Liver (tissue), 9 donors: ENCODE results near the gene PIGP. TPM values are rescaled to one million over a fixed set of nuclear protein-coding genes. Genes with fewer than 3 reads are reported as not detected.

Experiments
- DNase-seq: peaks from one replicate; pipeline ENCODE4 v3.0.0-alpha.2; 2017; ENCODE audit warnings: low spot score
- H3K27ac ChIP-seq, 2 donors: one replicate each; pipeline ENCODE4 v1.7.0; 2013; ENCODE audit warnings: inconsistent platforms in 2 of 2, low read length in 2 of 2, control low read depth in 1 of 2, low read depth in 1 of 2, mild to moderate bottlenecking in 1 of 2
- H3K27me3 ChIP-seq, 4 donors: one replicate each; pipeline versions ENCODE4 v1.6.1 to v1.7.0; 2013; ENCODE audit warnings: low read length in 3 of 4, inconsistent platforms in 1 of 4, mild to moderate bottlenecking in 1 of 4, moderate library complexity in 1 of 4; ENCODE audit not compliant: control insufficient read depth in 4 of 4, insufficient read depth in 4 of 4
- H3K36me3 ChIP-seq, 4 donors: one replicate each; pipeline versions ENCODE4 v1.6.1 to v1.7.0; 2013; ENCODE audit warnings: low read length in 3 of 4, mild to moderate bottlenecking in 3 of 4, low read depth in 1 of 4, moderate library complexity in 1 of 4; ENCODE audit not compliant: control insufficient read depth in 4 of 4, insufficient read depth in 3 of 4
- H3K4me1 ChIP-seq, 4 donors: one replicate each; pipeline versions ENCODE4 v1.6.1 to v1.7.0; 2013; ENCODE audit warnings: low read length in 3 of 4, mild to moderate bottlenecking in 3 of 4, moderate library complexity in 1 of 4; ENCODE audit not compliant: control insufficient read depth in 4 of 4, insufficient read depth in 4 of 4
- H3K4me3 ChIP-seq, 3 donors: one replicate each; pipeline versions ENCODE4 v1.6.1 to v1.7.0; 2013; ENCODE audit warnings: low read length in 3 of 3, control low read depth in 1 of 3, low read depth in 1 of 3, mild to moderate bottlenecking in 1 of 3
- H3K9ac ChIP-seq, 2 donors: one replicate each; pipeline ENCODE4 v1.7.0; 2013; ENCODE audit warnings: low read length in 2 of 2, mild to moderate bottlenecking in 2 of 2, moderate library complexity in 2 of 2, control low read depth in 1 of 2, low read depth in 1 of 2
- H3K9me3 ChIP-seq, 4 donors: one replicate each; pipeline versions ENCODE4 v1.6.1 to v1.7.0; 2013; ENCODE audit warnings: low read length in 3 of 4; ENCODE audit not compliant: control insufficient read depth in 4 of 4
- ATF3 ChIP-seq: IDR thresholded peaks from 2 replicates; pipeline ENCODE4 v1.6.1; 2016; ENCODE audit warnings: antibody characterized with exemption
- CTCF ChIP-seq: fragments of 150-350 bp; IDR thresholded peaks from 2 replicates; pipeline ENCODE4 v1.5.1; 2017; ENCODE audit warnings: improper control_type of control experiment, low read depth, low read length; ENCODE audit not compliant: missing input control
- EGR1 ChIP-seq, 2 donors: IDR thresholded peaks; 2 replicates each; pipeline ENCODE4 v1.6.1; 2016 to 2018; ENCODE audit warnings: antibody characterized with exemption in 2 of 2, low read depth in 2 of 2
- FOXA1 ChIP-seq: IDR thresholded peaks from 2 replicates; pipeline ENCODE4 v1.6.1; 2016; ENCODE audit warnings: antibody characterized with exemption
- FOXA2 ChIP-seq: IDR thresholded peaks from 2 replicates; pipeline ENCODE4 v1.6.1; 2016; ENCODE audit warnings: antibody characterized with exemption
- GABPA ChIP-seq, 2 donors: IDR thresholded peaks in 1 of 2; conservative IDR thresholded peaks in 1 of 2; 2 replicates each; pipeline ENCODE4 v1.6.1; 2016; ENCODE audit warnings: antibody characterized with exemption in 2 of 2, mild to moderate bottlenecking in 1 of 2, moderate library complexity in 1 of 2
- HNF4A ChIP-seq, 2 donors: conservative IDR thresholded peaks; 2 replicates each; pipeline ENCODE4 v1.6.1; 2016; ENCODE audit warnings: antibody characterized with exemption in 2 of 2, mild to moderate bottlenecking in 2 of 2
- HNF4G ChIP-seq: IDR thresholded peaks from 2 replicates; pipeline ENCODE4 v1.6.1; 2016; ENCODE audit warnings: antibody characterized with exemption
- JUND ChIP-seq, 2 donors: IDR thresholded peaks; 2 replicates each; pipeline ENCODE4 v1.6.1; 2016; ENCODE audit warnings: antibody characterized with exemption in 2 of 2
- MAX ChIP-seq: IDR thresholded peaks from 2 replicates; pipeline ENCODE4 v1.6.1; 2016; ENCODE audit warnings: antibody characterized with exemption
- NR2F2 ChIP-seq: IDR thresholded peaks from 2 replicates; pipeline ENCODE4 v1.6.1; 2016; ENCODE audit warnings: antibody characterized with exemption
- RAD21 ChIP-seq, 2 donors: IDR thresholded peaks; 2 replicates each; pipeline ENCODE4 v1.6.1; 2016; ENCODE audit warnings: antibody characterized with exemption in 2 of 2, mild to moderate bottlenecking in 2 of 2
- REST ChIP-seq: IDR thresholded peaks from 2 replicates; pipeline ENCODE4 v1.6.1; 2016; ENCODE audit warnings: antibody characterized with exemption, mild to moderate bottlenecking
- RXRA ChIP-seq, 2 donors: IDR thresholded peaks; 2 replicates each; pipeline ENCODE4 v1.6.1; 2017 to 2018; ENCODE audit warnings: antibody characterized with exemption in 2 of 2, mild to moderate bottlenecking in 1 of 2
- SP1 ChIP-seq: IDR thresholded peaks from 2 replicates; pipeline ENCODE4 v1.6.1; 2018; ENCODE audit warnings: antibody characterized with exemption, mild to moderate bottlenecking
- TAF1 ChIP-seq: conservative IDR thresholded peaks from 2 replicates; pipeline ENCODE4 v1.6.1; 2016; ENCODE audit warnings: antibody characterized with exemption, mild to moderate bottlenecking
- YY1 ChIP-seq: IDR thresholded peaks from 2 replicates; pipeline ENCODE4 v1.6.1; 2016; ENCODE audit warnings: antibody characterized with exemption, mild to moderate bottlenecking
- ZBTB33 ChIP-seq: IDR thresholded peaks from 2 replicates; pipeline ENCODE4 v1.6.1; 2016; ENCODE audit warnings: antibody characterized with exemption
- WGBS: extraction: QIAGEN DNeasy Blood & Tissue Kit; methylation state at CpG from one replicate; pipeline ENCODE4 v1.1.7; 2013; 5-methylcytosine and 5-hydroxymethylcytosine counted together
- polyA plus RNA-seq, 2 donors: library from polyadenylated mRNA; stranded (reverse) in 1 of 2; unstranded in 1 of 2; fragments of 200-250 nt in 1 of 2; fragments of >200 nt in 1 of 2; fragmentation: Nextera tagmentation in 1 of 2; extraction: Ambion mirVana in 1 of 2; gene quantifications; one replicate each; pipeline versions ENCODE4 v1.2.1 to v1.2.3, GENCODE V29; 2013 to 2015
- total RNA-seq, 2 donors: library from RNA; depleted of rRNA; stranded (reverse); fragments of >200 nt; gene quantifications; one replicate each; pipeline ENCODE4 v1.2.3, GENCODE V29; 2014
- donor health status: healthy.
- donor health status: healthy.
- donor health status: healthy.
- donor health status: healthy.
- donor health status: healthy.

The PIGP gene
- total and polyA plus RNA-seq, 4 donors = 3.8 to 26.2 (median 11.7) TPM

GRCh38 chr21:37075214-37075770, 2.4 kb upstream of the PIGP start:
- no peaks in the 10 kb centered on the region for H3K36me3 ChIP-seq
- TF ChIP-seq YY1 (no peak), GABPA (IDR thresholded peaks at IDR 0.05 in 1 of 2, conservative IDR thresholded peaks at IDR 0.05 in 1 of 2) (no peak), HNF4A (conservative IDR thresholded peaks at IDR 0.05) (no peak), FOXA2 (no peak), SP1 (no peak), RXRA (IDR thresholded peaks at IDR 0.05) (no peak), EGR1 (IDR thresholded peaks at IDR 0.05; ENCODE audit: low read depth in 2 of 2) (no peak), ZBTB33 (no peak), FOXA1 (no peak), MAX (no peak), CTCF (no peak), HNF4G (no peak), JUND (IDR thresholded peaks at IDR 0.05) (no peak), RAD21 (IDR thresholded peaks at IDR 0.05) (no peak), REST (no peak), ATF3 (no peak), NR2F2 (no peak), TAF1 (no peak)
- H3K27ac ChIP-seq = no peak overlapping the region
- no peaks in the 10 kb centered on the region for H3K27me3 ChIP-seq
- DNase-seq = no peak
- WGBS = 88% methylated on average over 4 of the region's 4 CpGs
- H3K4me1 ChIP-seq = peaks cover 2 to 17% (median 13%) of the 10 kb centered on the region in 4 donors
- no peak overlapping the region for H3K4me3 ChIP-seq
- H3K9me3 ChIP-seq = no peaks in the 10 kb centered on the region
- no peak overlapping the region for H3K9ac ChIP-seq
